Measurements from ENCODE around the gene DCST2.

- TF ChIP-seq CTCF (IDR thresholded peaks at IDR 0.05) (no peak), POLR2A (IDR thresholded peaks at IDR 0.05) (no peak)
These were observed 48.1 kb upstream of the DCST2 start for GRCh38 chr1:155081472-155082300.
